ENCODE data around the gene PRTN3. TPM values are rescaled to one million over a fixed set of nuclear protein-coding genes. Genes with fewer than 3 reads are reported as not detected.

The PRTN3 gene
- total RNA-seq, 4 donors from 2014 or later = not detected

GRCh38 chr19:821231-821824 is 19.5 kb upstream of the PRTN3 start:
- H3K27ac ChIP-seq = no peak overlapping the region
- no peak for DNase-seq
- peaks cover 5% of the 10 kb centered on the region for H3K27me3 ChIP-seq
- 5% methylated on average over 11 of the region's 64 CpGs; no CpG with 5 or more reads in 1 of the 2 donors for WGBS, 2 donors
- no peaks in the 10 kb centered on the region for H3K36me3 ChIP-seq
- H3K9me3 ChIP-seq = no peaks in the 10 kb centered on the region
- TF ChIP-seq, protein P1, sequence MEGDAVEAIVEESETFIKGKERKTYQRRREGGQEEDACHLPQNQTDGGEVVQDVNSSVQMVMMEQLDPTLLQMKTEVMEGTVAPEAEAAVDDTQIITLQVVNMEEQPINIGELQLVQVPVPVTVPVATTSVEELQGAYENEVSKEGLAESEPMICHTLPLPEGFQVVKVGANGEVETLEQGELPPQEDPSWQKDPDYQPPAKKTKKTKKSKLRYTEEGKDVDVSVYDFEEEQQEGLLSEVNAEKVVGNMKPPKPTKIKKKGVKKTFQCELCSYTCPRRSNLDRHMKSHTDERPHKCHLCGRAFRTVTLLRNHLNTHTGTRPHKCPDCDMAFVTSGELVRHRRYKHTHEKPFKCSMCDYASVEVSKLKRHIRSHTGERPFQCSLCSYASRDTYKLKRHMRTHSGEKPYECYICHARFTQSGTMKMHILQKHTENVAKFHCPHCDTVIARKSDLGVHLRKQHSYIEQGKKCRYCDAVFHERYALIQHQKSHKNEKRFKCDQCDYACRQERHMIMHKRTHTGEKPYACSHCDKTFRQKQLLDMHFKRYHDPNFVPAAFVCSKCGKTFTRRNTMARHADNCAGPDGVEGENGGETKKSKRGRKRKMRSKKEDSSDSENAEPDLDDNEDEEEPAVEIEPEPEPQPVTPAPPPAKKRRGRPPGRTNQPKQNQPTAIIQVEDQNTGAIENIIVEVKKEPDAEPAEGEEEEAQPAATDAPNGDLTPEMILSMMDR (IDR thresholded peaks at IDR 0.05) = no peak
- TF ChIP-seq POLR2A (IDR thresholded peaks at IDR 0.05) = no peak
- peak overlapping the region in 1 of 3 donors; percentile 19 for H3K4me3 ChIP-seq (replicated peaks in 1 of 3)
- intact Hi-C loops (cut with DNase I) = no loop called here
- peaks cover 0 to 13% of the 10 kb centered on the region in 2 donors for H3K4me1 ChIP-seq

DNA sequence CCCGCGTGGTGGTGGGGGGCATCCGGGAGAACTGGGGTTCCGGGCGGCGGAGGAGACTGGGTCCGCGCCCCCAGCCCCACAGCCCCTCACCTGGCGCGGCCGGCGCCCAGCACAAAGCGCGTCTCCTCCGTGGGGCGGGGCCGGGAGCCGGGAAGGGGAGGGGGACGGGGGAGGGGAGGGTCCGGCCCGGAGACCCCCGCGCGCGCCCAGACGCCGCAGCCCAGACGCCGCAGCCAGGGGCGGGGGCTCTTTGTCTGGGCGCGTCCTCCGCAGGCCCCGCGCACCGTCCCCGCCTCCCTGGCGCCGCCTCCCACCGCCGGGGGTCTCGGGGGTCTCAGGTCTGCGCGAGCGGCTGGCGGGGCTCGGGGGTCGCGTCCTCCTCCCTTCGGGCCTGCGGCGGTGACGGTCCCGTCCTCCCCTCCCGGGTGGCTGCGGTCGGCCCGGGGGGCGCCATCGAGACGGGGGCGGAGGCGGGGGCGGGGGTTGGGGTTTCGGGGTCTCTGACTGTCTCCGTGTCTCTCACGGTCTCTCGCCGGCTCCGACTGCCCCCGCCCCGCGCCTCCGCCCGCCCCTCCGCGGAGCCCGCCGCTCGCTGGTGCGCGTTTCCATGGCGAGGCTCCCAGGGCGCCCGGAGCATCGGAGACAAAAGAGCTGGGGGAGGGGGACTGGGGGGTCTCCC is 18.8 kb upstream of the PRTN3 start, which contains the start of gene PLPPR3:
Gene PLPPR3 (minus strand): TSS at position 131 of the 679 bp plus-strand sequence. CDS start 396 bp downstream, outside the sequence.
- no CpG with 5 or more reads among the region's 86 CpGs for WGBS, 2 donors
- TF ChIP-seq, protein P1 (IDR thresholded peaks at IDR 0.05) = no peak
- no peak for TF ChIP-seq POLR2A (IDR thresholded peaks at IDR 0.05)
- Histone ChIP-seq H3K4me1 (peaks cover 0 to 13% of the 10 kb centered on the region in 2 donors), H3K27me3 (peaks cover 5% of the 10 kb centered on the region), H3K4me3 (replicated peaks in 1 of 3) (peak within 1 kb of the TSS in 1 of 3 donors; percentile 19), H3K27ac (no peak within 1 kb of the TSS), H3K36me3 (no peaks in the 10 kb centered on the region), H3K9me3 (no peaks in the 10 kb centered on the region)
- intact Hi-C loops (cut with DNase I) = no loop called here
- DNase-seq = no peak

DNA sequence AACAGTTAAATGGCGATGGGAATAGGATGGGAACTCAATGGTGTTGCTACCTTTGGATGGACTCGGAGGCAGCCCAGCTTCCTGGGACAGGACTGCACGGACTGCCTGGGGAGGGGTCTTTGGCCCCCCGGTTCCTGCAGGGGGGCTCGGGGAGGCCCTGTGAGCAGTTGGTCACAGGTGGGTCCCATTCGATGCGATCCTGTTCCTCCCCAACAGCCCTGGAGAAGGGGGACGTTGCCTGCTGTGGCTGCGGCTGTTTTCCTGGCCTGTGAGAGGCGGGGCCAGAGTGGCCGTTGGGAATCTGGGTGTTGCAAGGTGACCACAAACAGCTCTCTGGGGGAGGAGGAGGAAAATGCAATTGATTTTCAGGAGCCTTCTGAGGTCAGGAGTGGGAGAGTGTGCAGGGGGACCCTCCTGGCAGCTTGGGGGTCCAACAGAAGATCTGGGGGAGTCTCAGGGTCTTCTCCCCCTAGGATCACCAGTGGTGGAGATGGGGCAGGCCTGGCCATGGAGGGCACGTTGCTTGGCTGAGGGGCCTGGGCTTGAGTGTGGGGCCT is 17.2 kb upstream of the PRTN3 start:
- H3K27ac ChIP-seq = no peak overlapping the region
- DNase-seq = no peak
- H3K36me3 ChIP-seq = no peaks in the 10 kb centered on the region
- H3K4me1 ChIP-seq = peaks cover 0 to 13% of the 10 kb centered on the region in 2 donors
- no peak overlapping the region for H3K4me3 ChIP-seq (replicated peaks in 1 of 3)
- peaks cover 5% of the 10 kb centered on the region for H3K27me3 ChIP-seq
- intact Hi-C loops (cut with DNase I) = no loop called here
- WGBS, 2 donors = 54 to 65% methylated on average over 10 to 12 of the region's 12 CpGs
- TF ChIP-seq, protein P1 (IDR thresholded peaks at IDR 0.05) = no peak
- TF ChIP-seq POLR2A (IDR thresholded peaks at IDR 0.05) = no peak
- no peaks in the 10 kb centered on the region for H3K9me3 ChIP-seq

- no peaks in the 10 kb centered on the region for H3K9me3 ChIP-seq
- no peak overlapping the region for H3K27ac ChIP-seq
- DNase-seq = no peak
- WGBS, 2 donors = 78 to 96% methylated on average over 8 to 15 of the region's 15 CpGs
- intact Hi-C loops (cut with DNase I) = no loop called here
- no peaks in the 10 kb centered on the region for H3K36me3 ChIP-seq
- peaks cover 5% of the 10 kb centered on the region for H3K27me3 ChIP-seq
- H3K4me1 ChIP-seq = peaks cover 0 to 13% of the 10 kb centered on the region in 2 donors
- H3K4me3 ChIP-seq (replicated peaks in 1 of 3) = no peak overlapping the region
- TF ChIP-seq, protein P1 (IDR thresholded peaks at IDR 0.05) = no peak
- no peak for TF ChIP-seq POLR2A (IDR thresholded peaks at IDR 0.05)
Measured at GRCh38 chr19:824885-825284, 15.9 kb upstream of the PRTN3 start.
